ENCODE measurements around the gene EVX2. TPM values are rescaled to one million over a fixed set of nuclear protein-coding genes. Genes with fewer than 3 reads are reported as not detected.

Gene EVX2
- total RNA-seq, 1 experiment from 2014 or later = not detected

DNA sequence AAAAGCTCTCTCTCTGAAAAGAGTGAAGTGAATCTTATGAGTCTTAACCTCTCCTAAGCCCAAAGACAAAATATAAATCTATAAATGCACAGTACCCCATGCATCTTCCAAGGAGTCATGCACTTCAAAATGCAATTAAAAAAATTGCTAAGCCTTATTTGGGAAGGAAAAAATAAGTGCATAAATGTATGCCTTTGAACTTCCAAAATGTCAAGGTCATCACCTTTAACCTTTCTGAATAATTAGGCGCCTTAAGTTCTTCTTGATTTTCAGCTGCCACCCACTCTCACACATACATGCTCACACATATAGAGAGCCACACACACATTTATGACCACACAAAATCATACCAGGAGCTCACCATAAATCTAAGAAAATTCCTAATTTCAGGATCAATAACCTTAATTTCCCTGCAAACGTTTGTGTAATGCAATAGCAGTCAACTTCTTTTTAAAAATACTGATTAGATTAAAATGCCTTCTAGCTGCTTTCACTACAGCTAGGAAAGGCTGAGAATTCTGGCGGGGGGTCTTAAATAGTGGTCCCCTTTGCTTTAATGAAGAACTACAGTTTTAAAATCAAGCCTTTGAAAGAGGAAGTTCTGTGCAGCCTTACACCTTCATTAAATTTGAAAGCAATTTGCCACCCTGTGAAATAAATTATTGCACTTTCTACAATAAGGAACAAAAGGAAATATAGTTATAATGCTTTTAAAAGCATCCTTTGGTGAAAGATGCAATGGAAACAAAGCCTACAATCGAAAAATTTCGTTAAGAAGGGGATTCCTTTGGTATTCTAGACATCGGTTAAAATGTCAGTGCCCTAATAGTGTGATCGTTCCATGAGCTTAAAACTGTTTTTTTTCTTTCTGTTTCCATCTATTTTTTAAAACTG, 26.9 kb upstream of the EVX2 start:
- H3K9me3 Mint-ChIP-seq (ENCODE audit: unreplicated experiment) = no peaks in the 10 kb centered on the region
- POLR2A ChIA-PET = interaction anchor here (0.7 to 1.5 kb wide), 4 partner anchors 9 to 527 kb away, joined by 3 to 5 read pairs (median 4); no protein-coding TSS in a partner anchor
- intact Hi-C loops (cut with micrococcal nuclease) = no loop called here
- H3K4me3 Mint-ChIP-seq (ENCODE audit: unreplicated experiment) = no peak overlapping the region
- peaks cover 7% of the 10 kb centered on the region for H3K4me1 Mint-ChIP-seq (ENCODE audit: insufficient read depth, unreplicated experiment)
- no peak overlapping the region for H3K27ac Mint-ChIP-seq (ENCODE audit: low read depth, unreplicated experiment)
- TF ChIP-seq, protein P1, sequence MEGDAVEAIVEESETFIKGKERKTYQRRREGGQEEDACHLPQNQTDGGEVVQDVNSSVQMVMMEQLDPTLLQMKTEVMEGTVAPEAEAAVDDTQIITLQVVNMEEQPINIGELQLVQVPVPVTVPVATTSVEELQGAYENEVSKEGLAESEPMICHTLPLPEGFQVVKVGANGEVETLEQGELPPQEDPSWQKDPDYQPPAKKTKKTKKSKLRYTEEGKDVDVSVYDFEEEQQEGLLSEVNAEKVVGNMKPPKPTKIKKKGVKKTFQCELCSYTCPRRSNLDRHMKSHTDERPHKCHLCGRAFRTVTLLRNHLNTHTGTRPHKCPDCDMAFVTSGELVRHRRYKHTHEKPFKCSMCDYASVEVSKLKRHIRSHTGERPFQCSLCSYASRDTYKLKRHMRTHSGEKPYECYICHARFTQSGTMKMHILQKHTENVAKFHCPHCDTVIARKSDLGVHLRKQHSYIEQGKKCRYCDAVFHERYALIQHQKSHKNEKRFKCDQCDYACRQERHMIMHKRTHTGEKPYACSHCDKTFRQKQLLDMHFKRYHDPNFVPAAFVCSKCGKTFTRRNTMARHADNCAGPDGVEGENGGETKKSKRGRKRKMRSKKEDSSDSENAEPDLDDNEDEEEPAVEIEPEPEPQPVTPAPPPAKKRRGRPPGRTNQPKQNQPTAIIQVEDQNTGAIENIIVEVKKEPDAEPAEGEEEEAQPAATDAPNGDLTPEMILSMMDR (IDR thresholded peaks at IDR 0.05; ENCODE audit: unreplicated experiment) = no peak
- no peaks in the 10 kb centered on the region for H3K36me3 Mint-ChIP-seq (ENCODE audit: insufficient read depth, unreplicated experiment)
- H3K27me3 Mint-ChIP-seq (ENCODE audit: insufficient read depth, unreplicated experiment) = peaks cover 10% of the 10 kb centered on the region
- DNase-seq (ENCODE audit: unreplicated experiment) = no peak
- CTCF ChIA-PET = interaction anchor here (0.6 to 2.6 kb wide), 40 partner anchors 8 to 1413 kb away, joined by 3 to 23 read pairs (median 4); partner anchors contain the start of genes HOXD12 and HOXD13
- BruUV-seq (replicated peaks) = no TSS peak

DNA sequence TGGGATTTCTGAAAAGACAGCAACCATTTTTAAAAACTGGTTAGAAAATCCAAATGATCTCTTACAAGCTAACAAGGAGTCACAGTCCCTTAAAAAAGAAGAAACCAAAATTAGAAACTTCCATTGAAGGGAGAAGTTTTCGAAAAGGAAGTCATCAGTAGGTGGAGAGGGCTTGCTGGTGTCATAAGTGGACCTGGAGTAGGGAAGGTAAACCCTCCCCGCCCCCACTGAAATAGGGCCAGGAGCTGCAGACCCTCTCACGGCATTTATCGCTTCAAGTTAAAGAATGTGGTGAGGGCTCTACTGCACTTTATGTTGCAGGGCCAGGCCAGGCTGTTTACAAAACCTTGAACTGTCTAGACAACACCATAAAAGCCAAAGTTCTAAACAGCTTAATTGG, 26.2 kb upstream of the EVX2 start:
- peaks cover 7% of the 10 kb centered on the region for H3K4me1 Mint-ChIP-seq (ENCODE audit: insufficient read depth, unreplicated experiment)
- DNase-seq (ENCODE audit: unreplicated experiment) = no peak
- ChIA-PET POLR2A (no interaction called here), CTCF (interaction anchor here (0.6 to 2.6 kb wide), 18 partner anchors 8 to 1413 kb away, joined by 3 to 23 read pairs (median 4); partner anchors contain the start of gene HOXD12)
- no peak overlapping the region for H3K27ac Mint-ChIP-seq (ENCODE audit: low read depth, unreplicated experiment)
- no TSS peak for BruUV-seq (replicated peaks)
- intact Hi-C loops (cut with micrococcal nuclease) = no loop called here
- H3K9me3 Mint-ChIP-seq (ENCODE audit: unreplicated experiment) = no peaks in the 10 kb centered on the region
- peaks cover 17% of the 10 kb centered on the region for H3K27me3 Mint-ChIP-seq (ENCODE audit: insufficient read depth, unreplicated experiment)
- H3K4me3 Mint-ChIP-seq (ENCODE audit: unreplicated experiment) = no peak overlapping the region
- TF ChIP-seq, protein P1 (IDR thresholded peaks at IDR 0.05; ENCODE audit: unreplicated experiment) = no peak
- no peaks in the 10 kb centered on the region for H3K36me3 Mint-ChIP-seq (ENCODE audit: insufficient read depth, unreplicated experiment)

DNA sequence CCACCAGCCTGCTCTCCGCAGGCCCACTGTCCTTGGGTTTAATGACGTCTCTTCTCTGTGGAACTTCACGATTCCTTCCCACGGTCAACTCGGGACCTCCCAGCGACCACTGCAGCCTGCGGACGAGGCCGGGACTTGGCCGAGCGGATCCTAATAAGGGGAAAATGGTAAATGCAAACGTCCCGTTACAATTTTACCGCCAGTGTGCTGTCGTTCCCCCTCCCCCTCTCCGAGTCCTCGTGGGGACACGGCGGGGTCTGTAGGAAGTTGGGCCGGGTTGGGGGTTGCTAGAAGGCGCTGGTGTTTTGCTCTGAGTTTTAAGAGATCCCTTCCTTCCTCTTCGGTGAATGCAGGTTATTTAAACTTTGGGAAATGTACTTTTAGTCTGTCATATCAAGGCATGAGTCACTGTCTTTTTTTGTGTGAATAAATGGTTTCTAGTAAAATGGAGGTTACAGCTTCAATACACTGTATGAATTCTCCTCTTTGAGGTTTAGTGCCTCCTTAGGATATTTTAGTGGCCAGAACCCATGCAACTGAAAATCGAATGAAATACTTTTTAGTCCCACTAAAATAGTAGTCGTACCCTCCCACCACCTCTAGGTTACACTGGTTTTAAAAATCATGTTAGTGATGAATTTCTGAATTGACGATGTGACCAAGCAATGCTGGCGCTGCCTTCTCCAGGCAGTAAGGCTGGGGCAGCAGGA, 25.6 kb upstream of the EVX2 start:
- H3K27ac Mint-ChIP-seq (ENCODE audit: low read depth, unreplicated experiment) = no peak overlapping the region
- H3K4me3 Mint-ChIP-seq (ENCODE audit: unreplicated experiment) = no peak overlapping the region

More for the DNA sequence above, 25.6 kb upstream of the EVX2 start:
- TF ChIP-seq, protein P1 (IDR thresholded peaks at IDR 0.05; ENCODE audit: unreplicated experiment) = no peak
- no peak for DNase-seq (ENCODE audit: unreplicated experiment)
- CTCF ChIA-PET = interaction anchor here (0.6 to 2.6 kb wide), 7 partner anchors 7 to 1033 kb away, joined by 3 to 23 read pairs (median 10); partner anchors contain the start of gene HOXD12
- no TSS peak for BruUV-seq (replicated peaks)
- POLR2A ChIA-PET = no interaction called here
- Mint-ChIP-seq H3K27me3 (ENCODE audit: insufficient read depth, unreplicated experiment) (peaks cover 22% of the 10 kb centered on the region), H3K9me3 (ENCODE audit: unreplicated experiment) (no peaks in the 10 kb centered on the region), H3K36me3 (ENCODE audit: insufficient read depth, unreplicated experiment) (no peaks in the 10 kb centered on the region), H3K4me1 (ENCODE audit: insufficient read depth, unreplicated experiment) (peaks cover 7% of the 10 kb centered on the region)
- intact Hi-C loops (cut with micrococcal nuclease) = no loop called here
